Neural cell (in vitro differentiated cells): ENCODE data around the gene PCDHB7.
"Not testable (repeated sequence)": the region's sequence is repeated elsewhere in the genome, so short reads cannot be mapped to it uniquely, and the experiment has no call there.

Source experiments
- CTCF ChIP-seq: fragments of 450-650 bp; IDR thresholded peaks from 2 replicates; pipeline ENCODE4 v1.5.1; 2014; ENCODE audit warnings: antibody characterized with exemption, mild to moderate bottlenecking, moderate library complexity; ENCODE audit not compliant: poor library complexity, severe bottlenecking
- EP300 ChIP-seq: fragments of 450-650 bp; conservative IDR thresholded peaks from 2 replicates; pipeline ENCODE4 v1.6.1; 2014; ENCODE audit warnings: antibody characterized with exemption, mild to moderate bottlenecking, moderate library complexity; ENCODE audit not compliant: poor library complexity, severe bottlenecking
- EZH2 ChIP-seq: fragments of 200-600, 300-800 bp; shearing (Covaris generic), sonication (generic); IDR thresholded peaks from 2 replicates; pipeline ENCODE4 v1.6.1; 2014; ENCODE audit warnings: antibody characterized with exemption, low read length, borderline replicate concordance, mild to moderate bottlenecking; ENCODE audit not compliant: insufficient read depth, poor library complexity, severe bottlenecking
- MXI1 ChIP-seq: fragments of 450-650 bp; conservative IDR thresholded peaks from 2 replicates; pipeline ENCODE4 v1.6.1; 2014; ENCODE audit warnings: antibody characterized with exemption, mild to moderate bottlenecking; ENCODE audit not compliant: poor library complexity, severe bottlenecking
- POLR2AphosphoS5 ChIP-seq: IDR thresholded peaks from 2 replicates; pipeline ENCODE4 v1.6.1; 2012
- RAD21 ChIP-seq: fragments of 450-650 bp; conservative IDR thresholded peaks from 2 replicates; pipeline ENCODE4 v1.6.1; 2014; ENCODE audit warnings: antibody characterized with exemption, mild to moderate bottlenecking, moderate library complexity
- SMC3 ChIP-seq: fragments of 450-650 bp; conservative IDR thresholded peaks from 2 replicates; pipeline ENCODE4 v1.6.1; 2014; ENCODE audit warnings: antibody characterized with exemption, mild to moderate bottlenecking, moderate library complexity; ENCODE audit not compliant: poor library complexity
- TF ChIP-seq, protein P1 (sequence below): IDR thresholded peaks from 2 replicates; pipeline ENCODE4 v1.6.1; 2012; ENCODE audit warnings: borderline replicate concordance

- TF ChIP-seq CTCF, EZH2, RAD21, POLR2AphosphoS5, MXI1, EP300, SMC3: not testable (repeated sequence)
- TF ChIP-seq, protein P1, sequence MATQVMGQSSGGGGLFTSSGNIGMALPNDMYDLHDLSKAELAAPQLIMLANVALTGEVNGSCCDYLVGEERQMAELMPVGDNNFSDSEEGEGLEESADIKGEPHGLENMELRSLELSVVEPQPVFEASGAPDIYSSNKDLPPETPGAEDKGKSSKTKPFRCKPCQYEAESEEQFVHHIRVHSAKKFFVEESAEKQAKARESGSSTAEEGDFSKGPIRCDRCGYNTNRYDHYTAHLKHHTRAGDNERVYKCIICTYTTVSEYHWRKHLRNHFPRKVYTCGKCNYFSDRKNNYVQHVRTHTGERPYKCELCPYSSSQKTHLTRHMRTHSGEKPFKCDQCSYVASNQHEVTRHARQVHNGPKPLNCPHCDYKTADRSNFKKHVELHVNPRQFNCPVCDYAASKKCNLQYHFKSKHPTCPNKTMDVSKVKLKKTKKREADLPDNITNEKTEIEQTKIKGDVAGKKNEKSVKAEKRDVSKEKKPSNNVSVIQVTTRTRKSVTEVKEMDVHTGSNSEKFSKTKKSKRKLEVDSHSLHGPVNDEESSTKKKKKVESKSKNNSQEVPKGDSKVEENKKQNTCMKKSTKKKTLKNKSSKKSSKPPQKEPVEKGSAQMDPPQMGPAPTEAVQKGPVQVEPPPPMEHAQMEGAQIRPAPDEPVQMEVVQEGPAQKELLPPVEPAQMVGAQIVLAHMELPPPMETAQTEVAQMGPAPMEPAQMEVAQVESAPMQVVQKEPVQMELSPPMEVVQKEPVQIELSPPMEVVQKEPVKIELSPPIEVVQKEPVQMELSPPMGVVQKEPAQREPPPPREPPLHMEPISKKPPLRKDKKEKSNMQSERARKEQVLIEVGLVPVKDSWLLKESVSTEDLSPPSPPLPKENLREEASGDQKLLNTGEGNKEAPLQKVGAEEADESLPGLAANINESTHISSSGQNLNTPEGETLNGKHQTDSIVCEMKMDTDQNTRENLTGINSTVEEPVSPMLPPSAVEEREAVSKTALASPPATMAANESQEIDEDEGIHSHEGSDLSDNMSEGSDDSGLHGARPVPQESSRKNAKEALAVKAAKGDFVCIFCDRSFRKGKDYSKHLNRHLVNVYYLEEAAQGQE = not testable (repeated sequence)
These were observed 28.7 kb downstream of the PCDHB7 start for GRCh38 chr5:141201126-141201525.
